Stimulated activated CD8-positive, alpha-beta memory T cell treated with anti-CD3 and anti-CD28 coated beads, Interleukin-7, amount 100 ng/mL, for 4 hours (primary cell): ENCODE results near the gene PANX3.
"Not testable (repeated sequence)": the region's sequence is repeated elsewhere in the genome, so short reads cannot be mapped to it uniquely, and the experiment has no call there.

Source experiments
- DNase-seq, 2 donors: peaks; one replicate each; pipeline ENCODE4 v3.0.0-alpha.2; 2020; ENCODE audit warnings: low read depth in 2 of 2

Gene PANX3, protein sequence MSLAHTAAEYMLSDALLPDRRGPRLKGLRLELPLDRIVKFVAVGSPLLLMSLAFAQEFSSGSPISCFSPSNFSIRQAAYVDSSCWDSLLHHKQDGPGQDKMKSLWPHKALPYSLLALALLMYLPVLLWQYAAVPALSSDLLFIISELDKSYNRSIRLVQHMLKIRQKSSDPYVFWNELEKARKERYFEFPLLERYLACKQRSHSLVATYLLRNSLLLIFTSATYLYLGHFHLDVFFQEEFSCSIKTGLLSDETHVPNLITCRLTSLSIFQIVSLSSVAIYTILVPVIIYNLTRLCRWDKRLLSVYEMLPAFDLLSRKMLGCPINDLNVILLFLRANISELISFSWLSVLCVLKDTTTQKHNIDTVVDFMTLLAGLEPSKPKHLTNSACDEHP

DNA sequence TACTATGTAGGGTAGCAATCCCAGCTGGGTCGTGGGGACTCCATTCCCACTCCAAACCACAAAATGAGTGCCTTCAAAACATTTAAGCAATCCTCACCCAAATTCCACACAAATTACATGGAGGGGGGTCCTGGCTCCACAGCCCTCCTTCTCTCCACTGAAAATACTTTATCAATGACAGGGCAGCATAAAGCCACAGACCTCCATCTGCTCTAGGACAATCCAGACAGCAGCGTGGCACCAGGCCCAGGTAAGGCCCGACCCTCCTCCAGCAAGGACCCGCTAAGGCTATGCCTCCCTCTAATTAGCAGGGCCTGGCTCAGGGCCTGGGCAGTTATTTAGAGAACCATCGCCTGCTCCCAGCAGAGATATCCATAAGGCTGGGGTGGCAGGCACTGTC, at the start of gene PANX3:
TSS of gene PANX3 (plus strand) at position 365 of the 400 bp plus-strand sequence. CDS start 129 bp downstream, outside the sequence.
- no peak for DNase-seq

DNA sequence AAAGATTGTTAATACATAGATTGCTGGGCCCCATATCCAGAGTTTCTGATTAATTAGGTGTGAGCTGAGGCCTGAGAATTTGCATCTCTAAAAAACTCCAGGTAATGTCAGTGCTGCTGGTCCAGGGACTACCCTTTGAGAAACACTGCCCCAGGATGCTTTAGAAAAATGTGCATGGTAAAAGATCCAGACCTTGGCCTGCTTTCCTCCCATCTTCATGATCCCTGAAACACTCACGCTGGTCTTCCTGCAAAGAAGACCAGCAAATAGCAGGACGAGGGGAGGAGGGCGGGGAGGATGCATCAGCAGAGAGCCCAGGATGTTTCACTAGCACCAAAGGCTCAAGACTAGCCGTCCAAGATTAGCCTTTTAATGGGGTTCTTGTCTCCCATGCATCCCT, 41.5 kb upstream of the PANX3 start, which contains the start of gene OR8A1:
TSS of gene OR8A1 (plus strand) at position 301 of the 400 bp plus-strand sequence. CDS start 123 bp downstream, outside the sequence.
- no peak for DNase-seq

DNA sequence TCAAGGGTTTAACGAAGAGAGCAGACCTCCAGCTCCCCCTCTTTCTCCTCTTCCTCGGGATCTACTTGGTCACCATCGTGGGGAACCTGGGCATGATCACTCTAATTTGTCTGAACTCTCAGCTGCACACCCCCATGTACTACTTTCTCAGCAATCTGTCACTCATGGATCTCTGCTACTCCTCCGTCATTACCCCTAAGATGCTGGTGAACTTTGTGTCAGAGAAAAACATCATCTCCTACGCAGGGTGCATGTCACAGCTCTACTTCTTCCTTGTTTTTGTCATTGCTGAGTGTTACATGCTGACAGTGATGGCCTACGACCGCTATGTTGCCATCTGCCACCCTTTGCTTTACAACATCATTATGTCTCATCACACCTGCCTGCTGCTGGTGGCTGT, 41.1 kb upstream of the PANX3 start:
- DNase-seq, result no peak

DNA sequence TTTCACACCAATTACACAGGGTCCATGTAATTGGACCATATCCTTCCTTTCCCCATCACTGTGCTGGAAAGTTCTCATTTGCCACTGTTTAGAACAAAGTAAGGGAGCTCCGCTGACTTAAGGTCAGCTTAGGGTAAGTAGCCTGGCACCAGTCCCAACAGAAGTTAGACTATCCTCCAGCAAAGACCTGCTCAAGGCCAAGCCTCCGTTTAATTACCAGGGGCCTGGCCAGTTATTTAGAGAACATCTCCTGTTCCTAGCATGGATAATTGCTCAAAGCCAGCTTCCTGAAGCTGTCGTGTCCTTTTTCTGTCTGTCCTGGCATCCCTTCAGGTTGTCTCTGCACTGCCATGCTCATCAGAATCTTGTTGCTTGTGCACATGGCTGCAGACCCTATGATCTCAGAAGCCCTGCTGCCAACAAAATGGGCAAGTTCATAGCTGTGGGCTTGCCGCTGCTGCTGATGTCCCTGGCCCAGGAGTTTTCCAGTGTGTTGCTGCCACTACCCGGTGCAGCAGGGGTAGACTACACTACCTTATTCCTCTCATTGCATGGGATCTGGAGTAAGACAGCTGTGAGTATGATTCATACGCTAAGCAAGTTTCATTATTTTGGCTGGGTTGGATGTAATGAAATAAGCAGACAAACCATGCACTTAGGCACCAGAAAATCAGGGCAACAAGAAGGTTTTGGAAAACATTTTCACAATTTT, 33.4 kb upstream of the PANX3 start:
- DNase-seq, result no peak

DNA sequence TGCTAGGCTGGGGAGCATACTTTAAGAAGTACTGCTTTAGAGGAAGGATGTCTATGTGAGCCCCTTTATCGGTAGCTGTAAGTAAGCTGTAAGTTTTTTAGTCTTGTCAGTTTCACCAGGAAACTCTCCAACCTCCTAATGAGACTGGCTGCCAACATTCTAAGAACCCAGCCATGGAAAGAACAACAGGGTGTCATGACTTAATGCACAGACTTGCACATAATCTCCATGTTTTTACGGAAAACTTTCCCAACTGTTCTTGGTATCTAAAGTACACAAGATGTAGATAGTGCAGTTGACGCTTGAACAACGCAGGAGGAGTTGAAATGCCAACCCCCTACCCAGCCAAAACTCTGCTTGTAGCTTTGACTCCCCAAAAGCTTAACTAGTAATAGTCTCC, 32.5 kb upstream of the PANX3 start:
- no peak for DNase-seq

DNA sequence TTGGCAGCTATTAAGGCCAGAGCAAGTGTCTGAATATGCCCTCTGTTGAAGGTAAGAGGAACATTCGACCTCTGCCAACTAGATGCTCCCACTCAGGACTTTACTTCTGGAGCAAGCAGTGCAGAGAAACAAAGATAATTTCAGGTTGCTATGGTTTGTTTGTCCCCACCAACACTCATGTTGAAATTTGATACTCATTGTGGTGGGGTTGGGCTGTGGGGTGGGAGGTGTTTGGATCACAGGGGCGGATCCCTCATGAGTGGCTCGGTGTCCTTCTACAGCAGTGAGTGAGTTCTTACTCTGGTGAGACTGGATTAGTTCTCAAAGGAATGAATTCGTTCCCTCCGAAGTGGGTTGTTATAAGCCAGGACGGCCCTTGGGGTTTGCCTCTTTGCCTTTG, 29.4 kb upstream of the PANX3 start:
- DNase-seq, result no peak

DNA sequence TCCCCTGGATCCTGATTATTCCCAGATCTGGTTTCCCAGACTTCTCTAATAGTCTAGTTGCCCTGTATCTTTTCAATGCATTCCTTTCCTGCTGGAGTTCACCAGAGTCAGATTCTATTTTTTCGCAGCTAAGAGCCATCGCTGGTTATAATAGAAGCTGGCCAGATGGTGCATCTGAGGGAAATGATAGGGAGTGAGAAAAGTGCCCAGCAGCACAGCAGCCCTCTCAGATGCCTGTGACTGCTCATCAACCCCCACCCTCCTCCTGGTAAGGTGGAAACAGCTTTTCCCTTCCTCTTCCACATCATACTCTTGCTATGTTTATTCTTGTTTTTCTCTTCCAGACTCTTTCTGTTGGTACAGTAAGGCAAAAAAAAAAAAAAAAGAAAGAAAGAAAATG, 28.7 kb upstream of the PANX3 start:
- no peak for DNase-seq

DNA sequence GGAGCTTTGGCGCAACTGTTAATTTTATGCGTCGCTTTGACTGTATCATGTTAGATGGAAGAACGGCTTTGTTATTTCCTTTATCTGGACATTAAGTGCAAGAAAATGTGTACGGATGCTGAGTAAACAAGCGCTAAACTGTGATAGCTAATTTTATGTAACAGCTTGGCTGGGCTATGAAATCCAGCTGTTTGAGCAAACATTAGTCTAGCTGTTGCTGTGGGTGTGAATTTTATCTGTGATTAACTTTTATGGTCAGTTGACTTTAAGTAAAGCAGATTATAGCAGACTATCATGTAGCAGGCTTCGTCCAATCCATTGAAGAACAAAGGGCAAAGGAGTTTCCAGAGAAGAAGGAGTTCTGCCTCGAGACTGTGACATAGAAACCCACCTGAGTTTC, 27.4 kb upstream of the PANX3 start:
- no peak for DNase-seq

DNA sequence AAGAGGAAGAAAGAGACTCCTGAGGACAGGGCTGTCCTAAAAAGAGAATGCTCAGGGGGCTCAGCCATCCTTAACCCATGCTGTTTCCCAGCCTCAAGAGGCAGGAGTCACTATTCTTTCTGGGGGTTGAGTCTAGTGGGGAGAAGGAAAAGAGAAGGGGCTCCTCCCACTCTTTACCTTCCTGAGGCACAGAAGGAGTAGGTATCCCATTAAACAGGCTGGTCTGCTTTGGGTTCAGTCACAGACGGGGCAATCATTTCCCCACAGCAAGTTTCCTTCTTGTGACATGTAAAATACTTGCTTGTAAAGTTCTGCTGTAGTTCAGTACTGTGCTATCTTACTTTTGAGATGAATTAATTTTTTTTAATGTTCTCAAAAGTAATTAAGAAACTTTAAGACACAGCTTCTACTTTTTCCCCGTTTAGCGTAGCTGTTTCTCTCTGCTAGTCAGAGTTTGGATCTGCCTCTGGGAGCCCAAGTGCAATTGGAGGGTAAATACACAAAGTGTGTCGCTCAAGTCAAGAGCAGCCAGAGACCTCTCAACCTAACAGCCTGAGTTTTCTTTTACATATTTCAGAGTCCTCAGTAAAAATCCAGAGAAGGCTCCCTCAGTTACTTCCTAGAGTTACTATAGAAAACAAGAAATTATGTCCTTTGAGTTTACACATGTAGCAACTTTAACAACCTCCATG, 26.4 kb upstream of the PANX3 start:
- DNase-seq, result no peak

DNA sequence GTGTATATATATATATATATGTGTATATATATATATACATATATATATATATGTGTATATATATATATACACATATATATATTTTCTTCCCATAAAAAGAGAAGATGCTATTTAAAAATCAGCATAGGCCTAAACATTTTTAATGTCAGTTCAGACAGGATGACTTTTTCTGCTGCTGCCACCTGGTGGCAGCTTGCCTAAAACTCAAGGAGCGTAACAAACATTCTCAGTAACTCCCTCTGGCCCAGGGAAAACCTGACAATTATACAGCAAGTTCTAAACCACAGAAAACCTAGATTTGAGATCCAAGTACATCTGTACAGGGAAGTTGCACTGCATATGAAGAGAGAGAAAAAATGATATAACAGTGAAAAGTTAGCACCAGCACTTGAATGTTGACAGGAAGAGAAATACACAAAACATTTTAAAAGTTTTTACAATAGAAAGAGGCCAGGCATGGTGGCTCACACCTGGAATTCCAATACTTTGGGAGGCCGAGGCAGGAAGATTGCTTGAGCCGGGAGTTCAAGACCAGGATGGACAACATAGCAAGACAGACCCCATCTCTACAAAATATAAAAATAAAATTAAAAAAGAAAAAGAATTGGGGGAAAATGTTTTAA, 24.9 kb upstream of the PANX3 start:
- peak; percentile 3 to 7 for DNase-seq

DNA sequence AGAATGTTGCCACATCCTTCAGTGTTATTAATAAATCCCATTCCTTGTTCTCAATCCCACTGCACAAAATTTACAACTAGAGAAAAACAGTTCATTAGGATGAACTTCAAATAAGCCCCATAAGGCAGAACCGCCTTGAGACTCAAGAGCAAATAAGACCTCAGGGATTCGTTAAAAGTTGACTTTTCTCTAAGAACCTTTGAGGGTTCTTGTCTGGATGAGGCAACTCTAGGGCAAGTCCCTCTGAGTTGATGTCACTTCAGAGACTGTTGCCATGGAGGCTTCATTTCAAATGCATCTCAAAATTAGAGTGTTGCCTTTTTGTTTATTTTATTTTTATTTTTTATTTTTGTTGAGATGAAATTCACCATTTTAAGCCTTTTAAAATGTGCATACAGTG, 19.8 kb upstream of the PANX3 start:
- no peak for DNase-seq

DNA sequence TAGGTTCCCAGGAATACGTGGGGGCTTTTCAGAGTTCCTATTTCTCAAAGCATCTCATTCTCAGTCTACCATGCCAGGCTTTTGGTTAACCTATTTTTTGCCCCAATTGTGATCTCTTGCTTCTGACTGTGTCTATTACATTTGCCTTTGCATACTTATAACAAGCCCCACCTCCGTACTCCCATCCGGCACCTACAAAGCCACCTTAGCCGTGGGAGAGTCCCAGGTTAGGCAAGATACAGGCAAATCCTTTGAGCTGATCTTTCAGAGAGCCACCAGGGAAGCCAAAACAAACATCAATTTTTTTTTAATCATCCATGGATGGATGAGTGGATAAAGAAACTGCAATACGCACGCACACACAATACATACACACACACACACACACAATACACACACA, 18.6 kb upstream of the PANX3 start:
- no peak for DNase-seq

DNA sequence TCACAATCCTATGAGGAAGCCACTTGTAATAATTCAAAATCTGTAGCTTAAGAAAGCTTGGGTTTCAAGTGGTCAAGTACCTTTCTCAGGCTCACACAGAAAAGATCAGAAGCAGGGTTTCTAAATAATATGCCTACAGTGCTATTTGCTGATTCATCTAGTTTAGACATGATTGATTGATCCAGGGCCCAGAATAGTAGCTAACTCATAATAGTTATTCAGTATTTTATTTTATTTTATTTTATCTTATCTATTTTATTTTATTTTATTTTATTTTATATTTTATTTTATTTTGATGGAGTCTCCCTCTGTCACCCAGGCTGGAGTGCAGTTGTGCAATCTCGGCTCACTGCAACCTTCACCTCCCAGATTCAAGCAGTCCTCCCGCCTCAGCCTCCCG, 15.9 kb upstream of the PANX3 start:
- DNase-seq, result no peak

DNA sequence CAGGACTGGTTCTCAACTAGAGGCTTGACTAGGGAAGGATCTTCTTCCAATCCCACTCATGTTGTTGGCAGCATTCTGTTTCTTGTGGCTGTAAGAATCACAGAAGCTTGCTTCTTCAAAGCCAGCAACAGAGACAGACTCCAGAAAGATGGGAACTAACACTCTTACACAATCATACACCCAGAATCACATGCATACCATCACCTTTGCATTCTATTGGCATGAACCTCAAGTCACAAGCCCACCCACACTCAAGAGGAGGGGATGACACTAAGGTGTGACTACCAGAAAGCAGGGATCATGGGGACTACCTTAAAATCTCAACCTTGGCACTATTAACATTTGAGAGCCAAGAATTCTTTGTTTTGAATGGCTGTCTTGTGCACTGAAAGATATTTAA, 13.6 kb upstream of the PANX3 start:
- no peak for DNase-seq

DNA sequence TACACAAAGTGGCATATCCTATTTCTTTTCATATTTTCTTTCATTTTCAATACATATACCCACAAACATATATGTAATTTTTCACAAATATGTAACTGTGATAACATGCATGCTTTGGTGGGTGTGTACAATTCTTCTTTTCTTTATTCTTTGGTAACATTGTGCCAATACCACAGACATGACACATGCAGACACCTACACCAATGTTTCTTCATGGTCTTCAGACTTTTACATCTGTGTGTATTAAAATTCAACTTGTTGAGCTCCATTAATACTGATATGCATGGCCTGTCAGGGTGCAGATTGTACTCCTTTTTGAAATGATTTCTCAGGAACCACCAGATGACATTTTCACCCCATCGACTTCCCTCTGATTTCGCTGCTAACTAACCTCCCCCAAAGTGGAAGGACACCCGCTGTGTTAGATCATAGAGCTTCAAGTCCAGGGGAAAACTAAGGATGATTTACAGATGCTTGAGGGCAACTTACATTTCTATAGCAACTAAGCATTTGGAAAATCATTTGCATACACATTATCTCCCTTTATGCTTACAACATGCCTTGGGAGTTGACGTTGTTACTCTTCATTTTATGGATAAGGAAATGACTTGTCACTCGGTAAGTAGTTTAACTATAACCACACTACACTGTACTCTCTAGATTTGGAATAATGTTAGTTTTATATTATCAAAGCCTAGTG, 10.5 kb upstream of the PANX3 start:
- no peak for DNase-seq

DNA sequence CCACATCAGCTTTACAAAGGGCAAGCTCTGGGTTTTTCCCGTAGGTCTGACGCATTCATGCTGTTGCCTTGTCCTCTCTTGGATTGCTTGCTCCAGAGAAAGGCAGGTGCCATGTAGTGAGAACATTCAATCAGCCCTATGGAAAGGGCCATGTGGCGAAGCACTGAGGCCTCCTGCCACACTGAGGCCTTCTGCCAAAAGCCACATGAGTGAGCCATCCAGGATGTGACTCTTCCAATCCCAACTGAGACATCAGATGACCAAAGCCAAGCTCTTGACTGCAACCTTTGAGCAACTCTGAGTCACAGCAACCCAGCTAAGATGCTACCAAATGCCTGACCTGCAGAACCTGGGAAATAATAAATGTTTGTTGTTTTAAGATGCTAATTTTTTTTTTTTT, 9.0 kb upstream of the PANX3 start:
- no peak for DNase-seq

DNA sequence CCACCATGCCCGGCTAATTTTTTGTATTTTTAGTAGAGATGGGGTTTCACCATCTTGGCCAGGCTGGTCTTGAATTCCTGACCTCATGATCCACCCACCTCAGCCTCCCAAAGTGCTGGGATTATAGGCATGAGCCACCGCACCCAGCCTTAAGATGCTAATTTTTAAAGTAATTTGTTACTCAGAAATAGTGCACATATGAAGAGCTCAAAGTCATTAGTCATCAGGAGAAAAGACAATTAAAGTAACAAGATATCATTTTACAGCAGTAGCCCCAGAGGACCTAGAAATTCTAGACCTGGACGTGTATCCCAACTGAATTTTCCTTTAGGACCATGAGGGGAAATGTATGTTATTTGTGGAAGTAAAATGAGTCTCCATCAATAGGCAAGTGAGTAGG, 8.5 kb upstream of the PANX3 start:
- not testable (repeated sequence) for DNase-seq

DNA sequence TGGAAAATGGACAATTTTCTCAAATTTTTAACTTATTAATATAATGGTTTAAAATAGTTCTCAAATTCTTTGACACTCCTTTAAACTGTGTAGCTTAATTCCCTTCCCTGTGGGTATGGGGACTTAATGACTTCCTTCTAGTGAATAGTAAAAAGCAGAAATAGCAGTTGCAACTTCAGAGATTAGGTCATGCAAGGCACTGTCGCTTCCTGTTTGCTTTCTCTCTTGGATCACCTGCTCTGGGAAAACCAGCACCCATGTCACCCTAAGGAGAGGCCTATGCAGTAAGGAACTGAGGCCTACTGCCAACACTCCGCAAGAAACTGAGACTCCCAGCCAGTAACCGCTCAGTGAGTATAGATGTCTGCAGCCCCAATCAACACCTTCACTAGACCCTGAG, 5.5 kb upstream of the PANX3 start:
- no peak for DNase-seq

DNA sequence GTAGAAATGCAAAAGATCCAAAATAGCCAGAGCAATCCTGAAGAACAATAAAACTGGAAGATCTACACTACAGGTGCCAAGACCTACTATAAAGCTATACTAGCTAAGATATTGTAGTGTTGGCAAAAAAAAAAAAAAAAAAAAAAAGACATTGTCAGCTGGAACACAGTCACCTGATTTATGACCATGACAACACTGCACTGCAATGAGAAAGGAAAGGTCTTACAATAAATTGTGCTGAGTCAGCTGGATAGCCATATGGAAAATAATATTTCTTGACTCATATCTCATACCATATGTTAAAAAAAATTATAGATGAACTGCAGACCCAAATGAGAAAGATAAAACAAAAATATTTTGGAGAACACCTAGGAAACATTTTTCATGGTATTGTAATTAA, 3.1 kb upstream of the PANX3 start:
- DNase-seq, result no peak

DNA sequence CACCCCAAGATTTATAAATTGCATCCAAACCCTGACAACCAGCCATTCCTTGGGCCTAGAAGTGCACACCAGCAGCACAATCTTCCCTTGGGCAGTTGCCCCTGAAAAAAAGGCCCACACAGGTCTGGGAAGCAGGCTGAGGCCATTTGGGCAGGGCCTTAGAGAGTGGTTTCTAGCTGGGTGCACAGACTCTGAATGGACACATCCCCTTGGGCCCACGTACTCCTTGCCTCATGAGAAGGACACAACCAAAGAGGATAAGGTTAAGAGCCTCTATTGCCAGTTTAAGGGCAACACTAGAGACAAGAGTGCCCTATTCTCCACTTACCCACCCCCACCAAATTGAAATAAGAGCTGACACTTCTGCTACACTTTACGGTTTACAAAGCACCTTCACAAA, 933 bp upstream of the PANX3 start:
- no peak for DNase-seq

DNA sequence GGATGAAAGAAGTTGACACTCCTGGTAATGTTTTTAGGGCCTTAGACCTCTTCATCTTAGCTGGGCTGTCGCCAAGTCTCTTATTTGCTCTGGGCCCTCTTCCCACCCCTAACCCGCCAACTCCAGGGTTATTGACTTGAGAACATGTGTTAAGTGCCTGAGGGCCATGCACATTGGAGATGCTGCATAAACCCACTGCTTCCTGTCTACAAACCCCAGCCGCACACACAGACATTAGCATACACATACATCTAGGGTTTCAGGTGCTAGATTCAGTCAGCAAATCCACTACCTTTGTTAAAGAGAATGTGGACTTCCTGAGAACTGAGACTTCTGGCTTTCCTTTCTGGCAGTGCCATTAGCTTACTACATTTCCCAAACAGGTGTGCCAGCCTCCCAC, 817 bp downstream of the PANX3 start:
- DNase-seq, result no peak
